Natural killer cell (primary cell): ENCODE measurements around the gene SULF2. TPM values are rescaled to one million over a fixed set of nuclear protein-coding genes. Genes with fewer than 3 reads are reported as not detected.

Source experiments
- ATAC-seq, 3 donors: fragments of 150-1000 bp in 2 of 3; fragments of 200-7000 bp in 1 of 3; cut with Tn5 transposase; 1 replicate in 1 of 3; 2 replicates in 2 of 3; pipeline ENCODE4 v1.10.0; 2021; ENCODE audit warnings: mild to moderate bottlenecking in 2 of 3, moderate library complexity in 2 of 3
- DNase-seq, 2 donors: peaks; one replicate each; pipeline versions ENCODE4 v3.0.0 to v3.0.0-alpha.2; 2013 to 2021; ENCODE audit warnings: mixed read lengths in 1 of 2
- H3K27ac ChIP-seq: one replicate; pipeline ENCODE4 v1.5.1; 2013; ENCODE audit warnings: mild to moderate bottlenecking, low read length
- H3K27me3 ChIP-seq: one replicate; pipeline ENCODE4 v1.6.1; 2013; ENCODE audit warnings: low read length; ENCODE audit not compliant: control insufficient read depth, insufficient read depth
- H3K36me3 ChIP-seq: one replicate; pipeline ENCODE4 v1.6.1; 2013; ENCODE audit warnings: low read length; ENCODE audit not compliant: control insufficient read depth, insufficient read depth
- H3K4me1 ChIP-seq: one replicate; pipeline ENCODE4 v1.6.1; 2013; ENCODE audit warnings: low read length; ENCODE audit not compliant: control insufficient read depth, insufficient read depth
- H3K4me3 ChIP-seq: one replicate; pipeline ENCODE4 v1.5.1; 2013; ENCODE audit warnings: low read length
- H3K9me3 ChIP-seq: one replicate; pipeline ENCODE4 v1.6.1; 2013; ENCODE audit warnings: low read length; ENCODE audit not compliant: control insufficient read depth, insufficient read depth
- H3K27ac Mint-ChIP-seq, 2 donors: one replicate each; pipeline ENCODE4 v1.8.0; 2022; ENCODE audit warnings: mild to moderate bottlenecking in 2 of 2, mixed read lengths in 2 of 2, moderate library complexity in 1 of 2
- H3K27me3 Mint-ChIP-seq, 2 donors: one replicate each; pipeline ENCODE4 v1.8.0; 2022; ENCODE audit warnings: low read depth in 2 of 2, mixed read lengths in 2 of 2
- H3K36me3 Mint-ChIP-seq: one replicate; pipeline ENCODE4 v1.8.0; 2022; ENCODE audit warnings: mixed read lengths
- H3K4me1 Mint-ChIP-seq, 2 donors: one replicate each; pipeline ENCODE4 v1.8.0; 2022; ENCODE audit warnings: mixed read lengths in 2 of 2
- H3K4me3 Mint-ChIP-seq: one replicate; pipeline ENCODE4 v1.8.0; 2022; ENCODE audit warnings: mild to moderate bottlenecking, moderate library complexity, mixed read lengths
- H3K9me3 Mint-ChIP-seq, 2 donors: one replicate each; pipeline ENCODE4 v1.8.0; 2022; ENCODE audit warnings: mixed read lengths in 2 of 2
- WGBS: methylation state at CpG from one replicate; pipeline ENCODE4 v1.1.7; 2013; ENCODE audit warnings: missing lambda C conversion rate; ENCODE audit not compliant: insufficient coverage; 5-methylcytosine and 5-hydroxymethylcytosine counted together
- intact Hi-C: fragments of 100-400 bp; cut with micrococcal nuclease; formaldehyde crosslinking; loops from one replicate; pipeline ENCODE4 v1.14.2; 2022
- total RNA-seq, 4 donors: library from RNA; stranded (reverse); fragments of 120-200 nt in 1 of 4; gene quantifications; one replicate each; pipeline versions ENCODE4 v1.2.3 to v1.2.4, GENCODE V29; 2013 to 2022
- TF ChIP-seq, protein P1 (sequence below): fragments of 200-600 bp; IDR thresholded peaks from one replicate; pipeline ENCODE4 v1.8.0; 2022; ENCODE audit warnings: antibody characterized with exemption

Gene SULF2
- total RNA-seq, 3 donors from 2014 or later (not counting 1 experiment from before 2014, with no cell fraction given): 8.1 to 48.7 (median 12.3) TPM

- Histone ChIP-seq H3K4me1 (peaks cover 8% of the 10 kb centered on the region), H3K4me3 (no peak overlapping the region), H3K36me3 (no peaks in the 10 kb centered on the region), H3K27ac (no peak overlapping the region), H3K9me3 (no peaks in the 10 kb centered on the region), H3K27me3 (no peaks in the 10 kb centered on the region)
- TF ChIP-seq, protein P1, sequence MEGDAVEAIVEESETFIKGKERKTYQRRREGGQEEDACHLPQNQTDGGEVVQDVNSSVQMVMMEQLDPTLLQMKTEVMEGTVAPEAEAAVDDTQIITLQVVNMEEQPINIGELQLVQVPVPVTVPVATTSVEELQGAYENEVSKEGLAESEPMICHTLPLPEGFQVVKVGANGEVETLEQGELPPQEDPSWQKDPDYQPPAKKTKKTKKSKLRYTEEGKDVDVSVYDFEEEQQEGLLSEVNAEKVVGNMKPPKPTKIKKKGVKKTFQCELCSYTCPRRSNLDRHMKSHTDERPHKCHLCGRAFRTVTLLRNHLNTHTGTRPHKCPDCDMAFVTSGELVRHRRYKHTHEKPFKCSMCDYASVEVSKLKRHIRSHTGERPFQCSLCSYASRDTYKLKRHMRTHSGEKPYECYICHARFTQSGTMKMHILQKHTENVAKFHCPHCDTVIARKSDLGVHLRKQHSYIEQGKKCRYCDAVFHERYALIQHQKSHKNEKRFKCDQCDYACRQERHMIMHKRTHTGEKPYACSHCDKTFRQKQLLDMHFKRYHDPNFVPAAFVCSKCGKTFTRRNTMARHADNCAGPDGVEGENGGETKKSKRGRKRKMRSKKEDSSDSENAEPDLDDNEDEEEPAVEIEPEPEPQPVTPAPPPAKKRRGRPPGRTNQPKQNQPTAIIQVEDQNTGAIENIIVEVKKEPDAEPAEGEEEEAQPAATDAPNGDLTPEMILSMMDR: no peak
- Mint-ChIP-seq H3K9me3 (no peaks in the 10 kb centered on the region), H3K27me3 (peaks cover 9 to 11% of the 10 kb centered on the region in 2 donors), H3K4me3 (no peak overlapping the region), H3K27ac (no peak overlapping the region), H3K4me1 (peaks cover 0 to 7% of the 10 kb centered on the region in 2 donors), H3K36me3 (no peaks in the 10 kb centered on the region)
- DNase-seq (no peak), ATAC-seq (no peak)
- 84% methylated on average over 5 of the region's 5 CpGs for WGBS
- intact Hi-C loops: no loop called here
These were observed 33.8 kb downstream of the SULF2 start for GRCh38 chr20:47751449-47751848.

DNA sequence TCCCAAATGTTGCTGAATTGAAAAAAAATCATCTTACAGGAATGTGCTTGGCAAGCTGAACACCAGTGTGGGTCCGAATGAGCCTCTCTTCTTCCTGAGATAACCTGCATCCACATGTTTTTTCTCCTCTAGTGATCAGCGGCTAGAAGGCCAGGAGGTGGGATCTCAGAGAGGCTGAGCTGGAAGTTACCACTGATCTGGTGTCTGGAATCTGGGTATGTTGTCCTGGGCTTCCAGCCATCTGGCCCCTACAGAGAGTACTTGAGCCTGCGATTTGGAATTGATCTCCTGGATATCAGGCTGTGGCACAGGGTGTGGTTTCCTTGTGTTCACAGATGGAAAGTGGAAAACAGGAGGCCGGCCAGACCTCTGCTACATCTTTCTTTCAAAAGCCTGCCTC, 35.9 kb downstream of the SULF2 start:
- Histone ChIP-seq H3K27me3 (no peaks in the 10 kb centered on the region), H3K4me1 (peaks cover 8% of the 10 kb centered on the region), H3K9me3 (no peaks in the 10 kb centered on the region), H3K27ac (no peak overlapping the region), H3K36me3 (no peaks in the 10 kb centered on the region), H3K4me3 (no peak overlapping the region)
- ATAC-seq: no peak
- Mint-ChIP-seq H3K27me3 (peaks cover 9 to 11% of the 10 kb centered on the region in 2 donors), H3K36me3 (no peaks in the 10 kb centered on the region), H3K4me1 (peaks cover 0 to 7% of the 10 kb centered on the region in 2 donors), H3K4me3 (no peak overlapping the region), H3K9me3 (no peaks in the 10 kb centered on the region), H3K27ac (no peak overlapping the region)
- DNase-seq: no peak
- TF ChIP-seq, protein P1: no peak
- WGBS: 92% methylated on average over 4 of the region's 4 CpGs
- intact Hi-C loops: no loop called here

DNA sequence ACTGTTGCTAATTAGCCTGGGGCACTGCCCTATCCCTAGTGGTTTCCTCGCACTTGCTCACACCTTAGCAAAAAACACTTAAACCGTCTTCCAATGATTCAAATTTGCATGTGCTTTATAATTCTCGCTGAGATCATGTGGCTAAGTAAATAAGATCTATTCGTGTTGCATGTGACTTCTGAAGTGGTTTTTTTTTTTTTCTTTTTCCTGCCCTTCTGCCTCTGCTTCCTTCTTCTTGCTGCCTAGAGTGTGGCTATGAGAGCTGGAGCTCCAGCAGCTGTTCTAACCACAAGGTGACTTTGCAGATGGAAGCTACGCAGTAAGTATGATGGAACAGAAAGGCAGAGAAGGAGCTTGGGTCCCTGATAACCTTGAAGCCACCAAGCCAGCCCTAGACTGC, 36.5 kb downstream of the SULF2 start:
- DNase-seq (no peak), ATAC-seq (no peak)
- H3K9me3 Mint-ChIP-seq: no peaks in the 10 kb centered on the region
- peaks cover 9 to 13% of the 10 kb centered on the region in 2 donors for H3K27me3 Mint-ChIP-seq
- no peaks in the 10 kb centered on the region for H3K36me3 ChIP-seq
- H3K27ac Mint-ChIP-seq: no peak overlapping the region
- no peaks in the 10 kb centered on the region for H3K9me3 ChIP-seq
- H3K4me1 ChIP-seq: peaks cover 8% of the 10 kb centered on the region
- no peaks in the 10 kb centered on the region for H3K36me3 Mint-ChIP-seq
- H3K4me3 Mint-ChIP-seq: no peak overlapping the region
- peaks cover 0 to 7% of the 10 kb centered on the region in 2 donors for H3K4me1 Mint-ChIP-seq
- intact Hi-C loops: no loop called here
- H3K27me3 ChIP-seq: no peaks in the 10 kb centered on the region
- no peak overlapping the region for H3K27ac ChIP-seq
- WGBS: 12% methylated on average over 4 of the region's 5 CpGs
- no peak overlapping the region for H3K4me3 ChIP-seq
- TF ChIP-seq, protein P1: no peak

- H3K4me1 Mint-ChIP-seq: peaks cover 0 to 7% of the 10 kb centered on the region in 2 donors
- peaks cover 9 to 19% of the 10 kb centered on the region in 2 donors for H3K27me3 Mint-ChIP-seq
- WGBS: 88% methylated on average over 6 of the region's 6 CpGs
- Histone ChIP-seq H3K27ac (no peak overlapping the region), H3K36me3 (no peaks in the 10 kb centered on the region), H3K4me3 (no peak overlapping the region), H3K27me3 (no peaks in the 10 kb centered on the region), H3K9me3 (no peaks in the 10 kb centered on the region), H3K4me1 (peaks cover 8% of the 10 kb centered on the region)
- TF ChIP-seq, protein P1: no peak
- intact Hi-C loops: no loop called here
- ATAC-seq (no peak), DNase-seq (no peak)
- no peaks in the 10 kb centered on the region for H3K36me3 Mint-ChIP-seq
- no peaks in the 10 kb centered on the region for H3K9me3 Mint-ChIP-seq
- H3K27ac Mint-ChIP-seq: no peak overlapping the region
- no peak overlapping the region for H3K4me3 Mint-ChIP-seq
These were observed 37.2 kb downstream of the SULF2 start for GRCh38 chr20:47748069-47748468.
